ENCODE data around the gene VAMP5. TPM values are rescaled to one million over a fixed set of nuclear protein-coding genes. Genes with fewer than 3 reads are reported as not detected.

Gene VAMP5
- total RNA-seq, 2 experiments from 2014 or later = 72.0 to 74.4 TPM

DNA sequence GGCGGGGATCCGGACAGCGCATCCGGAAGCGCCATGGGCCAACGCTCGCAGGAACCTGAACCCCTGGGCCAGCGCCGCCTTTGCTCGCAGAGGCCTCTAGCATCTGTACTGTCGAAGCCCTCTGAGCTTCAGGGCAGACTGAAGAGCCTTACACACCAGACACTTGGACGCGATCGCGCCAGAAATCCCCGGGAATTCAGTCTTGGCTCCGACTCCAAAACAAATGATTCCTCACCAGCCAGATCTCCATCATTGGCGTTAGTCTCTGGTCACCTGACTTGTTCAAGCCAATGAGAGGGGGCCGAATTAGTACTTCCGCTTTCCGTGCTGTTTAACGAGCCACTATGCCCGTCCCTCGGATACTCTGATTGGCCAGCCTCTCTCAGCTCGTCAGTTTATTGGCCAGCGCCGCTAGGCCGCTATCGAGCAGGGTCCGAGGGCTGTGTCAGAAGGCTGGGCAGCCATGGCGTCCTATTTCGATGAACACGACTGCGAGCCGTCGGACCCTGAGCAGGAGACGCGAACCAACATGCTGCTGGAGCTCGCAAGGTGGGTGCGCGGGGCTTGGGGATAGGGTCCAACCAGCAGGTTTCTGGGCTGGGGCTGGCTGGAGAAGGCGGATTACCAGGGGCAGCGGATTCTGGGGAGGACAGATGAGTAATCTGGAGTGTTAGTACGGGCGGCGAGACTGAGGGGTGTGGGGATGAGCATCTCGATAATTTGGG lies 11.2 kb downstream of the VAMP5 start, which contains the start of gene RNF181:
Gene RNF181, plus strand, starts transcription at position 445 of the 725 bp plus-strand sequence. Its CDS starts 19 bp downstream, at position 464.
- Mint-ChIP-seq H3K27ac (peak within 1 kb of the TSS; percentile 97), H3K4me1 (ENCODE audit: low read depth) (peaks cover 37% of the 10 kb centered on the region), H3K4me3 (peak within 1 kb of the TSS; percentile 100), H3K27me3 (ENCODE audit: low read depth) (no peaks in the 10 kb centered on the region), H3K36me3 (ENCODE audit: low read depth) (peaks cover 36% of the 10 kb centered on the region), H3K9me3 (ENCODE audit: insufficient read depth) (no peaks in the 10 kb centered on the region)
- DNase-seq (peak; percentile 96), ATAC-seq (peak; percentile 100)
- POLR2A ChIA-PET = interaction anchor here (0.5 to 4.6 kb wide), 16 partner anchors 8 to 556 kb away, joined by 3 to 28 read pairs (median 4); partner anchors contain the start of genes C2orf68, GGCX, MAT2A and TGOLN2
- CTCF ChIA-PET = interaction anchor here (0.9 to 2.7 kb wide), 6 partner anchors 9 to 174 kb away, joined by 3 to 12 read pairs (median 6); partner anchors contain the start of gene VAMP5

DNA sequence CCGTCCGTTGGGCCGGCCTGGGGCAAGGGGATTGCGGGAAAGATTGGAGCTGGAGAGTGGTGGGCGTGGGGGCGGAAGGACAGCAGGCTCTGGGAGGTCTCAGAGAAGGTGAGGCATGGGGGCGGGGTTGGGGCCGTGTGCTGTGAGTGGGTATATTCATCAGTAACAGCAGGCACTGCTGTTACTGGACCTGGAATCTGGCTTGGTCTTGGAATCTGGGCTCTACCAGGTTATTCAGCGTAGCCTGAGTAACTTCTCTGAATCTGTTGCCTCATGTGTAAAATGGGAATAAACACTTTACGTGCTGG lies 11.7 kb downstream of the VAMP5 start:
- peak; percentile 9 for ATAC-seq
- Mint-ChIP-seq H3K4me1 (ENCODE audit: low read depth) (peaks cover 37% of the 10 kb centered on the region), H3K27ac (peak overlapping the region; percentile 97), H3K27me3 (ENCODE audit: low read depth) (no peaks in the 10 kb centered on the region), H3K9me3 (ENCODE audit: insufficient read depth) (no peaks in the 10 kb centered on the region), H3K36me3 (ENCODE audit: low read depth) (peaks cover 36% of the 10 kb centered on the region), H3K4me3 (peak overlapping the region; percentile 100)
- CTCF ChIA-PET = interaction anchor here (1.1 to 2.7 kb wide), 4 partner anchors 41 to 175 kb away, joined by 5 to 12 read pairs (median 8); no protein-coding TSS in a partner anchor
- POLR2A ChIA-PET = interaction anchor here (0.6 to 4.6 kb wide), 11 partner anchors 9 to 350 kb away, joined by 3 to 28 read pairs (median 8); partner anchors contain the start of genes C2orf68, GGCX, MAT2A and USP39
- DNase-seq = no peak

DNA sequence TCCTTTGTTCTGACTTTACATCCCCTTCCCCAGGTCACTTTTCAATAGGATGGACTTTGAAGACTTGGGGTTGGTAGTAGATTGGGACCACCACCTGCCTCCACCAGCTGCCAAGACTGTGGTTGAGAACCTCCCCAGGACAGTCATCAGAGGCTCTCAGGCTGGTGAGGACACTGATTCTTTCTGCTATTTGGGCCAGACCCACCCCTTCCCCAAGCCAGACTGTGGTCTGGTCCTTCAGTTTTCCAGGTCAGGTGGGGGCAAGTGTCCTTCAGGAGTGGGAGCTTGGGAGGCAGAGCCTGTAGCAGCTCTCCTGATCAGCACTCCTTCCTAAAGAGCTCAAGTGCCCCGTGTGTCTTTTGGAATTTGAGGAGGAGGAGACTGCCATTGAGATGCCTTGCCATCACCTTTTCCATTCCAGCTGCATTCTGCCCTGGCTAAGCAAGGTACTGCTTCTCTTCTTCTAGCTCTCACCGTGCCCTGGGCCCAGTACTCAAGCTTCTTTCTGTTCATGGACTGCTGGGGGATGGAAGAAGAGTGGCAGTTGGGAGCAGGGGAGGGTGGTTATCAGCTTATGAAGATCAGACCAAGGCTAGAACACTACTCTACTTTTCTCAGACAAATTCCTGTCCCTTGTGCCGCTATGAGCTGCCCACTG lies 12.4 kb downstream of the VAMP5 start:
- no peak for DNase-seq
- no peak for ATAC-seq
- POLR2A ChIA-PET = interaction anchor here (0.6 to 4.6 kb wide), 9 partner anchors 9 to 351 kb away, joined by 3 to 28 read pairs (median 12); partner anchors contain the start of genes C2orf68, MAT2A, USP39 and VAMP5

DNA sequence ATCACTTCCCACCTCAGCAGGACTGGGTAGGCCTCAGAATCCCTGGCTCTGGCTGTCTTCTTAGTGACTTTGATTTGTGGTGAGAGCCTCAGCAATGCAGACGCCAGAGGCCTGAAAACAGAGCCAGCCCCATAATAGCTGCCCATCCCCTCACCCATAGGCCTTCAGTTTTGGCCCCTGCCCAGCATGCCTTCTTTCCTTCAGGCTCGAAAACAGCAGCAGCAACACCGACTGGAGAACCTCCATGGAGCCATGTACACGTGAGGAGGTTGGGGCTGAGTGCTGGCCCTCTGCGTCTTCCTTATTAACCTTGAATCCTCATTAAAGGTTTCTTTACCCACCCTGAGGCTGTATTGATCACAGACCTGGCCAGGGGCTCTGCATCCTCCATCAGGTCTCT lies 13.0 kb downstream of the VAMP5 start:
- Mint-ChIP-seq H3K27ac (peak overlapping the region; percentile 97), H3K4me3 (peak overlapping the region; percentile 100), H3K9me3 (ENCODE audit: insufficient read depth) (no peaks in the 10 kb centered on the region), H3K4me1 (ENCODE audit: low read depth) (peaks cover 41% of the 10 kb centered on the region), H3K27me3 (ENCODE audit: low read depth) (no peaks in the 10 kb centered on the region), H3K36me3 (ENCODE audit: low read depth) (peaks cover 31% of the 10 kb centered on the region)
- DNase-seq = no peak
- ChIA-PET CTCF (interaction anchor here (1.7 to 2.7 kb wide), 2 partner anchors 40 to 45 kb away, joined by 7 to 8 read pairs; no protein-coding TSS in a partner anchor), POLR2A (interaction anchor here (0.6 to 4.6 kb wide), 4 partner anchors 9 to 15 kb away, joined by 3 to 28 read pairs (median 18); partner anchors contain the start of genes C2orf68 and VAMP5)
- no peak for ATAC-seq

More for the DNA sequence above, 12.4 kb downstream of the VAMP5 start:
- Mint-ChIP-seq H3K27me3 (ENCODE audit: low read depth) (no peaks in the 10 kb centered on the region), H3K4me3 (peak overlapping the region; percentile 100), H3K4me1 (ENCODE audit: low read depth) (peaks cover 37% of the 10 kb centered on the region), H3K9me3 (ENCODE audit: insufficient read depth) (no peaks in the 10 kb centered on the region), H3K27ac (peak overlapping the region; percentile 97), H3K36me3 (ENCODE audit: low read depth) (peaks cover 33% of the 10 kb centered on the region)
- CTCF ChIA-PET = interaction anchor here (1.4 to 2.7 kb wide), 3 partner anchors 40 to 175 kb away, joined by 5 to 8 read pairs (median 7); no protein-coding TSS in a partner anchor

DNA sequence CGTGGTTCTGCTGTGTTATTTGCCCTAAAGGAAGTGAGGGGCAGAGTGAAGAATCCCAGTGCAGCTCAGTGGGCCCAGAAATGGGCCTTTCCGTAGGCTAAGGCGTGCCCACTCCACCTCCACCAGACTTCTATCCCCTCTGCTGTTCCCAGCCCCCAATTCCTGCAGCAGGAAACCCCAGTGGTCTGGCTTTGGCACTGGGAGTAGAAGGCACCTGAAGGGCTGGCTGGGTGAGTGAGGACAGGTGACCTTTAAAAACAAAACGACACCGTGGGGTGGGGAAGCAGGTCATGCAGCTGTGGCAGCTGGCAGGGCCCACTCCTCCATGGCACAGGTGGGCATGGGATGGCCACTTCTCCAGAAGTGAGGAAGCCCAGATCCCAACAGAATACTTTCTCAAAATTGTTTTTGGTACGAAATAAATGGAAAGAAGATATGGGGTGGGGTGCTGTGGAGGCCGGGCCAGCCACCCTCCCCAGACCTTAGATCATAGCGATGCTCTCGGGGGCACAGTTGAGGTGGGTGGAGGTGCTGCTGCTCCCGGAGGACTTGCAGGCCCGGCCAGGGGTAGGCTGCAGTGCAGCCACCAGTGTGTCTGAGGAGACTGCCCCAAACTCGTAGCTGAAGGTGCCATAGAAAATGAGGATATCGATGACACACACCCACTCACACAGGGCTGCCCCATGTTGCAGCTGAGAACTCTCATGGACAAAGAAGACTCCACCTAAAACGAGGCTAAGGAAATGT lies 14.5 kb downstream of the VAMP5 start:
- Mint-ChIP-seq H3K27me3 (ENCODE audit: low read depth) (no peaks in the 10 kb centered on the region), H3K4me1 (ENCODE audit: low read depth) (peaks cover 46% of the 10 kb centered on the region), H3K9me3 (ENCODE audit: insufficient read depth) (no peaks in the 10 kb centered on the region), H3K27ac (no peak overlapping the region), H3K36me3 (ENCODE audit: low read depth) (peaks cover 27% of the 10 kb centered on the region), H3K4me3 (no peak overlapping the region)
- CTCF ChIA-PET = no interaction called here
- POLR2A ChIA-PET = interaction anchor here (1.3 to 2.3 kb wide), 2 partner anchors 8 to 11 kb away, joined by 6 read pairs; no protein-coding TSS in a partner anchor
- ATAC-seq (no peak), DNase-seq (no peak)

DNA sequence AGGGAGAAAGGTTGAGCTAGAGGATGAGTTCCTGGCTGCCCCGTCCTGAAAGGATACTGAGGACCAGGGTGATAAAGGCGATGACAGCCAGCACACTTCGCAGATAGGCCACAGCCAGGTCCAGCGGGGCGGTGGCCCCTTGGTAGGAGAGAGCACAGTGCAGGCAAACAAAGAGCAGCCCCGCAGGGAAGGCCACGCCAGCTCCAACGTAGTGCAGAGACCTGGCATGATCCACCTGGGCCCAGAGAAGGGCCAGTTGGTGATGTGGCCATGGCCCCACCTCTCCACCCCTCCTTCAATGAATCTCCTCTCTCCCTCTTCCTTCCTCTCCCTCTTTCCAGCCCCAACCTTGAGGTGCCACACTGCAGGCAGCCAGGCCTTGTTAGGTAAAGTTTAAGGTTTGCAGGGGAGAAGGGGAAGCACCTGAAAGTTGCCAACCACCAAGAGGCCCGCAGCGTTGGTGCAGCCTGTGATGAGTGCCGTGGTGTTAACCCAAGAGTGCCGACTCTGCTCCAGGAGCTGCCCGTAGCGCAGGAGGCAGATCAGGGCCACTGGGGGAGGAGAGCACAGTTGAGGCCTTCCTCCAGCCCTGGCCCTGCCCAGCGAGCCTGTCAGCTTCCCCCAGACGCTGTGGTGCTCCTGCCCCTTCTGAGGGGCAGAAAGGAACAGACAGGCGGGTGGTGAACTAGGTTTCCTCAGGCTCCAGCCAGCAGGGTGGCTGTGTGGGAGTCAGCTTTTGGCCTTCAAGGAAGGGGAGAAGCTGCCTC lies 15.4 kb downstream of the VAMP5 start:
- Mint-ChIP-seq H3K4me1 (ENCODE audit: low read depth) (peaks cover 40% of the 10 kb centered on the region), H3K27ac (peak overlapping the region; percentile 49), H3K4me3 (no peak overlapping the region), H3K27me3 (ENCODE audit: low read depth) (no peaks in the 10 kb centered on the region), H3K9me3 (ENCODE audit: insufficient read depth) (no peaks in the 10 kb centered on the region), H3K36me3 (ENCODE audit: low read depth) (peaks cover 27% of the 10 kb centered on the region)
- ATAC-seq (no peak), DNase-seq (no peak)
- ChIA-PET CTCF (no interaction called here), POLR2A (interaction anchor here (0.6 to 2.9 kb wide), 4 partner anchors 9 to 272 kb away, joined by 3 to 11 read pairs (median 6); partner anchors contain the start of genes C2orf68 and TGOLN2)

DNA sequence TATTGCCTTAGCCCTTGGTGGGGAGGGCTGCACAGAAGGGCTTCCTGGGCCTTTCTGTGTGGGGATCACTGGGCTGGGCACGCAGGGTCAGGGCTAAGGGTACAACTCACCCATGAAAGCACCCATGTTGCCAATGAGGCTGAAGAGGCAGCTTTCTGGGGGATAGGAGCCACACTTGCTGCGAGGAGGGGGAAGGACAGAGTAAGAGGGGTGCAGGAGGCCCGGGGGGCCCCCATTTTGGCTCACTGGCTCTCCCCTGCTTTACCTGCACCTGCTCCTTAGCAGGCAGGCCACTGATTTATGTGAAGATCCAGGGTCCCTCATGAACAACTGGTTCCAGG lies 16.0 kb downstream of the VAMP5 start:
- ATAC-seq = no peak
- H3K9me3 Mint-ChIP-seq (ENCODE audit: insufficient read depth) = no peaks in the 10 kb centered on the region
- CTCF ChIA-PET = interaction anchor here (1.1 kb wide), 1 partner anchor 37 kb away, joined by 3 read pairs; no protein-coding TSS in a partner anchor
- H3K4me1 Mint-ChIP-seq (ENCODE audit: low read depth) = peaks cover 36% of the 10 kb centered on the region
- H3K4me3 Mint-ChIP-seq = no peak overlapping the region
- DNase-seq = no peak
- no peaks in the 10 kb centered on the region for H3K27me3 Mint-ChIP-seq (ENCODE audit: low read depth)
- no peak overlapping the region for H3K27ac Mint-ChIP-seq
- POLR2A ChIA-PET = interaction anchor here (0.6 to 2.9 kb wide), 5 partner anchors 10 to 273 kb away, joined by 3 to 11 read pairs (median 6); partner anchors contain the start of genes C2orf68, MAT2A and TGOLN2
- H3K36me3 Mint-ChIP-seq (ENCODE audit: low read depth) = peaks cover 24% of the 10 kb centered on the region

DNA sequence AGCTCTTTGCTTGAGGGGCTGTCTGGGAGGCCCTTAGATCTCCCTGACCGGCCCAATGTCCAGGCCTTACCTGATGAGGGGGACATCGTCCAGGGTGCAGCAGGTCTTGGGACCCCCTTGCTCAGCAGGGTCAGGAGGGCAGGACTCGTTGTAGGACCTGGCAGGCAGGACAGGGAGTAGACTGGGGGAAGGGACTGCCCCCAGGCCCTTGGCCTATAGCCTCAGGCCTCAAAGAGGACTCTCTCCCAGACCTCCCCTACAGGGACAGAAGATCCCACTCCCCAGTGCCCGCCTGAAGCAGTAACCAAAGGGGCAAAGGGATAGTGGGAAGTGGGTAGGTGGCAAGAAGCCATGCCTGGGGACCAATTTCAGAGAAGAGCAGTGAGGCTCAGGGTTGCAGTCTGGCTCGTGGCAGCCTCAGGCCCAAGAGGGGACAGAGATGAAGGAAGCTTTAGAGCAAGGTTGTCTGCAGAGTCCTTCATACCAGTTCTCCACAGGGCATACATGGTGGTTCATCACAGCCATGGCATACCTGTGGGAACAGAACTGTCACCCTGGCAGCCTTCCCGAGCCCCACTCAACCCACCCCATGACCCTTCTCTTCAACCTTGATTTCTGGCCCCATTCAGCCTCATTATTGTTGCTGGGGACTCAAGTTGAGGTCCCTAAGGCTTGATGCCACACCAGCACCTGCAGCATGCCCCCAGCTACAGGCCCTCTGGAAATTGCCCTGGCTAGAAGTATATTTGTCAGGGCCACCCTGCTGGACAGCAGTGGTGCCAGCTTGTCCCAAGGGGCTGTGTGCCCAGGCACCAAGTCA lies 16.9 kb downstream of the VAMP5 start:
- peaks cover 30% of the 10 kb centered on the region for H3K4me1 Mint-ChIP-seq (ENCODE audit: low read depth)
- H3K36me3 Mint-ChIP-seq (ENCODE audit: low read depth) = peaks cover 16% of the 10 kb centered on the region
- no peaks in the 10 kb centered on the region for H3K9me3 Mint-ChIP-seq (ENCODE audit: insufficient read depth)
- CTCF ChIA-PET = interaction anchor here (1.1 to 1.5 kb wide), 2 partner anchors 36 to 180 kb away, joined by 3 to 4 read pairs; no protein-coding TSS in a partner anchor
- ATAC-seq (no peak), DNase-seq (no peak)
- peak overlapping the region; percentile 7 for H3K27ac Mint-ChIP-seq
- H3K27me3 Mint-ChIP-seq (ENCODE audit: low read depth) = no peaks in the 10 kb centered on the region
- peak overlapping the region; percentile 76 for H3K4me3 Mint-ChIP-seq
- POLR2A ChIA-PET = interaction anchor here (0.7 to 2.9 kb wide), 4 partner anchors 11 to 62 kb away, joined by 3 to 11 read pairs (median 4); partner anchors contain the start of genes C2orf68, MAT2A and VAMP5

DNA sequence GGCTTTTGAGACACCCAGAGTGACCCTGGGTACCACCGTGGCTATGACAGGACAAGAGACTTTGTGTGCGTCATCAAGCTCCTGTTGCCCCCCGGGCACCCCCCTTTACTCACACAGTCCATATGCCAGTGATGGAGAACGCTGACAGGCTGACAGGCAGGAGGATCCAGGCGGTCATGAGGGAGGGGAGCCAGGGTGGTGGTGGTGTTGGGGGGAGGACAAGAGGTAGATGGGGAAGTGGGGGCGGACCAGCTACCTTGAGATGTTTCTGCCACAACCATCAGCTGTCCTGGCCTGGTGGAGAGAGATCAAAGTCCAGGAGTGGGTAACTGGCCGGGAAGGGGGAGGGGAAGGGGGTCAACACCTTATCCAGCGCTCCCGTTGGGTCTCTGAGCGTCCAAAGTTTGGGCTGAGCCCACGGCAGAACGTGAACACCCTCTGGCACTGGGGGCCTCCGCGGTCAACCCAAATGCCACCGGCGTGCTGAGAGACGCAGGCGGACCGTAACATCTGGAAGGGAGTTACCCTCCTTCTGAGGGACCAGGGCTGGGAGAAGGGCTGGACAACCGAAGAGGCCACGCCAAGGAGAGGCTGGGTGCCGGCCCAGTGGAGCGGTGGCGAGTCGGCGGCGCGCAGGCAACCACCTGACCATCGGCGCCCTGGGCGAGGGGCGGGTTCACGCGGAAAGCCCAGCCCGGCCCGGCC lies 17.7 kb downstream of the VAMP5 start:
- Mint-ChIP-seq H3K27ac (peak overlapping the region; percentile 7), H3K4me1 (ENCODE audit: low read depth) (peaks cover 23% of the 10 kb centered on the region), H3K9me3 (ENCODE audit: insufficient read depth) (no peaks in the 10 kb centered on the region), H3K4me3 (peak overlapping the region; percentile 76), H3K27me3 (ENCODE audit: low read depth) (no peaks in the 10 kb centered on the region), H3K36me3 (ENCODE audit: low read depth) (peaks cover 13% of the 10 kb centered on the region)
- DNase-seq (no peak), ATAC-seq (peak; percentile 27)
- CTCF ChIA-PET = interaction anchor here (1.0 to 1.5 kb wide), 2 partner anchors 8 to 181 kb away, joined by 3 to 4 read pairs; no protein-coding TSS in a partner anchor
- POLR2A ChIA-PET = interaction anchor here (0.7 to 2.9 kb wide), 3 partner anchors 10 to 40 kb away, joined by 3 to 11 read pairs (median 5); partner anchors contain the start of genes C2orf68 and VAMP5
